Neural crest cell (in vitro differentiated cells): ENCODE measurements around the gene PALM2AKAP2. TPM values are rescaled to one million over a fixed set of nuclear protein-coding genes. Genes with fewer than 3 reads are reported as not detected.

Experiments
- DNase-seq: peaks from one replicate; pipeline ENCODE4 v3.0.0; 2021; ENCODE audit warnings: low read depth, mixed read lengths, low spot score
- H3K27ac Mint-ChIP-seq: one replicate; pipeline ENCODE4 v1.8.0; 2021; ENCODE audit warnings: mild to moderate bottlenecking, mixed read lengths; ENCODE audit not compliant: unreplicated experiment
- H3K27me3 Mint-ChIP-seq: 2 replicates; pipeline ENCODE4 v1.8.0; 2021; ENCODE audit warnings: low read depth, mild to moderate bottlenecking, mixed read lengths
- H3K36me3 Mint-ChIP-seq: 2 replicates; pipeline ENCODE4 v1.8.0; 2021; ENCODE audit warnings: low read depth, mild to moderate bottlenecking, mixed read lengths
- H3K4me1 Mint-ChIP-seq: 2 replicates; pipeline ENCODE4 v1.8.0; 2021; ENCODE audit warnings: mixed read lengths
- H3K4me3 Mint-ChIP-seq: one replicate; pipeline ENCODE4 v1.8.0; 2021; ENCODE audit warnings: mild to moderate bottlenecking, mixed read lengths
- H3K9me3 Mint-ChIP-seq: 2 replicates; pipeline ENCODE4 v1.8.0; 2021; ENCODE audit warnings: mixed read lengths
- CTCF ChIP-seq: fragments of 200-600 bp; sonication (generic); conservative IDR thresholded peaks from 2 replicates; pipeline ENCODE4 v1.5.0; 2021; ENCODE audit warnings: antibody characterized with exemption, mild to moderate bottlenecking
- total RNA-seq: library from RNA; stranded (reverse); gene quantifications from 2 replicates; pipeline ENCODE4 v1.2.1, GENCODE V29; 2021

Gene PALM2AKAP2
- total RNA-seq, 1 donor from 2014 or later, result 5.6 TPM

- no peaks in the 10 kb centered on the region for H3K9me3 Mint-ChIP-seq
- peaks cover 17% of the 10 kb centered on the region for H3K4me1 Mint-ChIP-seq
- no peak overlapping the region for H3K4me3 Mint-ChIP-seq
- H3K27ac Mint-ChIP-seq, result no peak overlapping the region
- no peaks in the 10 kb centered on the region for H3K36me3 Mint-ChIP-seq
- DNase-seq, result no peak
- H3K27me3 Mint-ChIP-seq, result peaks cover 7% of the 10 kb centered on the region
- no peak for TF ChIP-seq CTCF
Measured at GRCh38 chr9:109771796-109772531, 8.0 kb upstream of the PALM2AKAP2 start.

DNA sequence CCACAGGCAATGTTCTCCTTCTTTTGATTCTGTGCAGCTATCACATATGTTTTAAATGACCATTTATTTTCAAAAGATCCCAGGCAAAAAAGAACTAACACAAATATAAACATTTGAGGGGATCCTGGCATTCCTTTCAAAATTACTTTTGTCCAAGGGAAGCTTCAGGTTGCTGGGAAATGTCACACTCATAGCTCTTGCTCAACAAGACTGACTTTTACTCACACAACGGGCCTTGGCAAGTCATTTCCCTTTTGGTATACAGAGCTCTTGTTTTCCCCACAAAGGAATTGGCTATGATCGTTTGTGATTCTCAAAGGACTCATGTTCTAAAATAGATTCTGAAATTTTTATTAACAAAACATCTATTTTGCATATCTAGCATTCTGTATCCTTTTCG lies 4.5 kb upstream of the PALM2AKAP2 start:
- Mint-ChIP-seq H3K4me3 (no peak overlapping the region), H3K9me3 (no peaks in the 10 kb centered on the region), H3K4me1 (peaks cover 15% of the 10 kb centered on the region), H3K27me3 (peaks cover 25% of the 10 kb centered on the region), H3K36me3 (no peaks in the 10 kb centered on the region), H3K27ac (no peak overlapping the region)
- DNase-seq, result no peak
- no peak for TF ChIP-seq CTCF

DNA sequence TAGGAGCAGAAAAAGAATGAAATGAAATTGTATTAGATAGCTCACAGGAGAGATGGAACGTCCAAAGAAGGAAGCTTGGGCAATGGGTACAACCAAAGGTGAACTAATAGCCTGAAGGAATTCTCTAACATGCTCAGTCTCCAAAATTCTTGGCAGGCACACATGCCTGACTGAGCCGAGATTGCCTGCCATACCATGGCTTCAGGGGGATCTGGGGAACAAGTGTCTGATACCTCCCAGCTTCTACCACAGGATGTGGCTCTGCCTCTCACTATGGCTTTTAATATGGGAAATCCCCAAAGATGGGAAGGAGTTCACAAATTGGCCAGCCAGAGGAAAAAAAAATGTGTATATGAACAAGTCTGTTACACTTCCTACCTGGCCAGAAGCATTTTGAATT lies 3.6 kb upstream of the PALM2AKAP2 start:
- Mint-ChIP-seq H3K27me3 (peaks cover 34% of the 10 kb centered on the region), H3K9me3 (no peaks in the 10 kb centered on the region), H3K36me3 (no peaks in the 10 kb centered on the region), H3K4me1 (peaks cover 14% of the 10 kb centered on the region), H3K27ac (no peak overlapping the region), H3K4me3 (no peak overlapping the region)
- no peak for DNase-seq
- TF ChIP-seq CTCF, result no peak

DNA sequence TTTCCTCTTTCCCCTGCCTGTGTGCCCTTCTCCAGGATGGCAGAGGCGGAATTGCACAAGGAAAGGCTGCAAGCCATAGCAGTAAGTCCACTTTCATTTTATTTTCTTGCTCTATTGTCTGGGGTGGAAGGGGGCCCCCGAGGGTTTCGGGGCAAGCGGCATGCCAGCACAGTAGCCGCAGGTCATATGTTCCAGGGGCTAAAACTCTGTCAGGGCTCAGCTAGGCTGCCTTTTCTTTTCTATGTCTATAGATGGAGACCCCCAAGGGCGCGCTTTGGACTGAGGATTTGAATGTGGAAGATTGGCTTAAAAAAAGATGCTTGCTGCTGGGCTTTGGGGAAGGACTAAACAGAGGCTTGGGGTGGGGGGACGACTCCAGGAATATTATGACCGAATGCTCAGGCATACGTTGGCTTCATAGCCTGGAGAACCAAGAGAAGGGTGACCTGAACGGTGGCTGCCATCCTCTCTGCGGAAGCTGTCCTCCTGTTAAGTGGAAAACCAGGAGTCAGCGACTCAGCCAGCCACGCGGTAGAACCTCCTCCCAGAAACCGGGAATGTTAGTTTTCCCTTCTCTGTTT lies 545 bp downstream of the PALM2AKAP2 start:
- DNase-seq, result no peak
- Mint-ChIP-seq H3K27ac (no peak overlapping the region), H3K9me3 (no peaks in the 10 kb centered on the region), H3K4me1 (peaks cover 11% of the 10 kb centered on the region), H3K4me3 (peak overlapping the region; percentile 96), H3K36me3 (no peaks in the 10 kb centered on the region), H3K27me3 (peaks cover 42% of the 10 kb centered on the region)
- TF ChIP-seq CTCF, result no peak

DNA sequence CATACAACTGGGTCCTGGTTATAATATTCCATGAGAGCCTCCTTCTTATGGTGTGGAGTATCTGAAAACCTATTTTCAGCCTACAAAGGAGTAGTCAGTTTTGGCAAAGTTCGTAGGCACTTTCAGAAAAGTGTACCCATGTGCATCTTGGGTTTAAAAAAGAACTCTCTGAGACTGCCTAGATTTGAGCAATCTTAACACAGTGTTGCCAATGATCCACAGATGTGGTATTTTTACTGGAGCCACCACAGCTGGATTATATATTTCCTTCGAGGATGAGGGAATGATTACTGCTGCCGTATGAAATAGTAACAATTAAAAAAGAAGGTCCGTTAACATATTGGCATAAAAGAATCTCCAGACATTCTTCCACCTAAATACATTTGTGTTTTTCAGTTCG lies 1.1 kb downstream of the PALM2AKAP2 start:
- Mint-ChIP-seq H3K4me3 (peak overlapping the region; percentile 96), H3K36me3 (no peaks in the 10 kb centered on the region), H3K27me3 (peaks cover 42% of the 10 kb centered on the region), H3K4me1 (peaks cover 11% of the 10 kb centered on the region), H3K9me3 (no peaks in the 10 kb centered on the region), H3K27ac (no peak overlapping the region)
- DNase-seq, result no peak
- TF ChIP-seq CTCF, result no peak
